HepG2 (cell line): ENCODE measurements around the gene SNAP29. TPM values are rescaled to one million over a fixed set of nuclear protein-coding genes. Genes with fewer than 3 reads are reported as not detected.
A peak's percentile ranks its signal among the peaks of the same experiment; 100 is the strongest.

ENCODE experiments used
- ATAC-seq: fragments of 200-7000 bp; cut with Tn5 transposase; 3 replicates; pipeline ENCODE4 v1.9.1; 2020; ENCODE audit warnings: mild to moderate bottlenecking, moderate library complexity
- Bru-seq: library from RNA; stranded (reverse); fragments of 400-500 nt; gene quantifications from one replicate; lab custom pipeline; 2021; lab: Mats Ljungman, UMichigan
- BruChase-seq, 2 experiments: library from RNA; stranded (reverse); fragments of 400-500 nt; gene quantifications; one replicate each; lab custom pipeline; 2021; lab: Mats Ljungman, UMichigan
- BruUV-seq: library from RNA; stranded (reverse); fragments of 400-500 nt; replicated peaks from 2 replicates; lab custom pipeline; 2021; lab: Mats Ljungman, UMichigan
- CTCF ChIA-PET: fragments of 300-600 bp; formaldehyde crosslinking; extraction: SDS; loops from one replicate; lab custom pipeline; 2021; ENCODE audit warnings: low total read pairs, inconsistent platforms, low intra/inter-chr PET ratio; lab: Yijun Ruan, JAX
- POLR2A ChIA-PET: fragments of 350-600 bp; sonication (Branson Sonifier 250); formaldehyde crosslinking; loops from one replicate; lab custom pipeline; 2020; ENCODE audit warnings: antibody characterized with exemption, inconsistent platforms; lab: Yijun Ruan, JAX
- DNase-seq: peaks from one replicate; pipeline ENCODE4 v3.0.0-alpha.2; 2015; ENCODE audit warnings: low spot score
- FAIRE-seq: peaks from 3 replicates; lab custom pipeline; 2011; peaks lifted over from hg19 to GRCh38; lab: Jason Lieb, UNC
- H2AFZ ChIP-seq: one replicate; pipeline ENCODE4 v1.6.1; 2011; ENCODE audit warnings: low read length, inconsistent platforms
- H3K27ac ChIP-seq: fragments of 300-600 bp; 3 replicates; pipeline ENCODE4 v1.8.0; 2011; ENCODE audit warnings: mixed run types, mild to moderate bottlenecking, mixed read lengths, low read length, inconsistent platforms; ENCODE audit not compliant: insufficient read depth; ENCODE audit errors: extremely low read length
- H3K27me3 ChIP-seq, 2 experiments: fragments of 200-600 bp in 1 of 2; 2 replicates in 1 of 2; 3 replicates in 1 of 2; pipeline versions ENCODE4 v1.6.0 to v1.8.0; 2011; ENCODE audit warnings: low read length in 2 of 2, mild to moderate bottlenecking in 2 of 2, moderate library complexity in 2 of 2, inconsistent platforms in 1 of 2; ENCODE audit not compliant: insufficient read depth in 2 of 2, control insufficient read depth in 1 of 2
- H3K36me3 ChIP-seq, 2 experiments: fragments of 200-600 bp in 1 of 2; replicated peaks in 1 of 2; 2 replicates in 1 of 2; 3 replicates in 1 of 2; pipeline versions ENCODE4 v1.5.1 to v1.8.0; 2011; ENCODE audit warnings: low read length in 2 of 2, inconsistent platforms in 1 of 2; ENCODE audit not compliant: insufficient read depth in 2 of 2, control insufficient read depth in 1 of 2
- H3K4me1 ChIP-seq: 2 replicates; pipeline ENCODE4 v1.5.1; 2012; ENCODE audit warnings: low read length, inconsistent platforms; ENCODE audit not compliant: insufficient read depth
- H3K4me2 ChIP-seq: 2 replicates; pipeline ENCODE4 v1.6.0; 2011; ENCODE audit warnings: low read depth, low read length, inconsistent platforms
- H3K4me3 ChIP-seq, 3 experiments: fragments of 200-600 bp in 1 of 3; sonication (generic), shearing (Covaris generic) in 1 of 3; replicated peaks in 1 of 3; 2 replicates each; pipeline ENCODE4 v1.5.1; 2011 to 2016; ENCODE audit warnings: low read length in 3 of 3, inconsistent platforms in 2 of 3, low read depth in 2 of 3, mild to moderate bottlenecking in 2 of 3, control low read depth in 1 of 3, mixed read lengths in 1 of 3; ENCODE audit not compliant: insufficient read depth in 1 of 3
- H3K79me2 ChIP-seq: one replicate; pipeline ENCODE4 v1.6.1; 2011; ENCODE audit warnings: low read length, inconsistent platforms; ENCODE audit not compliant: insufficient read depth
- H3K9ac ChIP-seq: 2 replicates; pipeline ENCODE4 v1.6.0; 2011; ENCODE audit warnings: mild to moderate bottlenecking, low read depth, low read length, inconsistent platforms; ENCODE audit not compliant: insufficient read depth
- H3K9me3 ChIP-seq: 2 replicates; pipeline ENCODE4 v1.5.1; 2012; ENCODE audit warnings: mild to moderate bottlenecking, low read length
- H4K20me1 ChIP-seq: 2 replicates; pipeline ENCODE4 v1.6.0; 2011; ENCODE audit warnings: inconsistent platforms, mild to moderate bottlenecking, low read length, moderate library complexity; ENCODE audit not compliant: insufficient read depth
- ARID3A ChIP-seq: IDR thresholded peaks from 2 replicates; pipeline ENCODE4 v1.6.1; 2012; ENCODE audit warnings: low read depth, low read length, improper control_type of control experiment
- DNMT3B ChIP-seq: conservative IDR thresholded peaks from 2 replicates; pipeline ENCODE4 v1.6.1; 2016; ENCODE audit warnings: missing biosample characterization, control low read depth
- GATAD1 ChIP-seq: IDR thresholded peaks from 2 replicates; pipeline ENCODE4 v1.6.1; 2016; ENCODE audit warnings: missing genetic modification reagents, missing compliant biosample characterization
- JARID2 ChIP-seq: sonication (generic); formaldehyde crosslinking; IDR thresholded peaks from 2 replicates; pipeline ENCODE4 v1.8.1; 2023; ENCODE audit warnings: missing genetic modification reagents, inconsistent platforms; ENCODE audit not compliant: insufficient replicate concordance
- MLLT10 ChIP-seq: sonication (generic); formaldehyde crosslinking; IDR thresholded peaks from 2 replicates; pipeline ENCODE4 v1.4.0; 2020; ENCODE audit warnings: missing genetic modification reagents
- POGK ChIP-seq: sonication (generic); formaldehyde crosslinking; conservative IDR thresholded peaks from 2 replicates; pipeline ENCODE4 v1.8.0; 2022; ENCODE audit warnings: mild to moderate bottlenecking, moderate library complexity, missing genetic modification reagents
- REPIN1 ChIP-seq: sonication (generic); formaldehyde crosslinking; IDR thresholded peaks from 2 replicates; pipeline ENCODE4 v1.8.0; 2022; ENCODE audit warnings: missing genetic modification reagents, low read depth, mild to moderate bottlenecking, borderline replicate concordance
- ZBTB26 ChIP-seq: IDR thresholded peaks from 2 replicates; pipeline ENCODE4 v1.6.1; 2016; ENCODE audit warnings: missing compliant biosample characterization, missing genetic modification reagents, borderline replicate concordance
- ZEB1 ChIP-seq: IDR thresholded peaks from 2 replicates; pipeline ENCODE4 v1.6.1; 2012; ENCODE audit warnings: mild to moderate bottlenecking, low read depth, inconsistent platforms; ENCODE audit not compliant: insufficient replicate concordance
- ZNF652 ChIP-seq: IDR thresholded peaks from 2 replicates; pipeline ENCODE4 v1.6.1; 2016; ENCODE audit warnings: low read depth, borderline replicate concordance
- WGBS: methylation state at CpG from one replicate; pipeline ENCODE4 v1.1.6; 2017; ENCODE audit warnings: low lambda C conversion rate; 5-methylcytosine and 5-hydroxymethylcytosine counted together
- in situ Hi-C: cut with HindIII; loops from 2 replicates; pipeline ENCODE4 v1.10.0; 2017; ENCODE audit warnings: low pct_unique_long_range_greater_than_20kb; ENCODE audit not compliant: extremely low pct_ligation_motif_present
- intact Hi-C: fragments of 100-400 bp; cut with micrococcal nuclease; formaldehyde crosslinking; loops from one replicate; pipeline ENCODE4 v1.10.0; 2022; ENCODE audit not compliant: unreplicated experiment
- long read RNA-seq, 2 experiments: library from RNA in 1 of 2; library from polyadenylated mRNA in 1 of 2; stranded (forward) in 1 of 2; unstranded in 1 of 2; transcript quantifications; one replicate each; pipeline ENCODE4 v2.0.0, GENCODE V29; 2019 to 2022
- polyA minus RNA-seq, 3 experiments: library from RNA; depleted of rRNA, polyadenylated mRNA; stranded (reverse); fragments of >200 nt; gene quantifications; 2 replicates each; pipeline ENCODE4 v1.2.3, GENCODE V29; 2011; ENCODE audit warnings: low replicate concordance in 1 of 3
- polyA plus RNA-seq, 8 experiments: library from polyadenylated mRNA; depleted of rRNA in 3 of 8; stranded (reverse) in 7 of 8; unstranded in 1 of 8; fragments of >200 nt; fragmentation: Illumina TruSeq in 4 of 8; extraction: Trizol in 4 of 8; gene quantifications; 2 replicates each; pipeline versions ENCODE4 v1.2.1 to v1.2.3, GENCODE V29; 2011 to 2016; ENCODE audit warnings: low read depth in 4 of 8, missing spikeins in 1 of 8, mixed read lengths in 1 of 8; ENCODE audit not compliant: insufficient read depth in 1 of 8
- total RNA-seq, 5 experiments: library from RNA; depleted of rRNA; stranded (reverse); fragments of >200 nt; fragmentation: Illumina TruSeq; extraction: Trizol; gene quantifications; 2 replicates each; pipeline ENCODE4 v1.2.3, GENCODE V29; 2016; ENCODE audit warnings: low read depth in 1 of 5

SNAP29 gene
- 12.3 and 15.2 TPM in 2 replicates for total RNA-seq (2016; rRNA removed; fragmentation: Illumina TruSeq; extraction: Trizol)
- 4.6 and 7.7 TPM in 2 replicates for total RNA-seq (2016; cell fraction: cytosol; rRNA removed; fragmentation: Illumina TruSeq; extraction: Trizol; ENCODE audit: low read depth)
- 13.5 and 15.2 TPM in 2 replicates for total RNA-seq (2016; cell fraction: insoluble cytoplasmic fraction; rRNA removed; fragmentation: Illumina TruSeq; extraction: Trizol)
- 8.6 and 11.2 TPM in 2 replicates for total RNA-seq (2016; cell fraction: membrane; rRNA removed; fragmentation: Illumina TruSeq; extraction: Trizol)
- 6.6 and 9.4 TPM in 2 replicates for total RNA-seq (2016; cell fraction: nucleus; rRNA removed; fragmentation: Illumina TruSeq; extraction: Trizol)
- polyA plus RNA-seq (2011; rRNA removed): 25.2 and 30.7 TPM in 2 replicates
- 17.1 and 22.8 TPM in 2 replicates for polyA plus RNA-seq (2011; cell fraction: cytosol; rRNA removed)
- polyA plus RNA-seq (2011; cell fraction: nucleus; rRNA removed): 8.5 and 9.6 TPM in 2 replicates
- 16.3 and 21.2 TPM in 2 replicates for polyA plus RNA-seq (2012)
- polyA plus RNA-seq (2016; cell fraction: cytosol; fragmentation: Illumina TruSeq; extraction: Trizol; ENCODE audit: low read depth): 16.6 and 21.2 TPM in 2 replicates
- polyA plus RNA-seq (2016; cell fraction: insoluble cytoplasmic fraction; fragmentation: Illumina TruSeq; extraction: Trizol; ENCODE audit: low read depth): 37.2 TPM in 2 replicates
- 20.2 and 24.4 TPM in 2 replicates for polyA plus RNA-seq (2016; cell fraction: membrane; fragmentation: Illumina TruSeq; extraction: Trizol; ENCODE audit: low read depth)
- polyA plus RNA-seq (2016; cell fraction: nucleus; fragmentation: Illumina TruSeq; extraction: Trizol; ENCODE audit: insufficient read depth, low read depth): 13.4 and 20.8 TPM in 2 replicates
- 7.0 and 12.3 TPM in 2 replicates for polyA minus RNA-seq (2011; rRNA and poly(A)+ RNA removed; ENCODE audit: low replicate concordance)
- 5.0 and 7.2 TPM in 2 replicates for polyA minus RNA-seq (2011; cell fraction: cytosol; rRNA and poly(A)+ RNA removed)
- 5.5 and 8.0 TPM in 2 replicates for polyA minus RNA-seq (2011; cell fraction: nucleus; rRNA and poly(A)+ RNA removed)
- Bru-seq, nascent RNA: percentile 64 among the genes with signal in this experiment
- percentile 73 among the genes with signal in this experiment for BruChase-seq, experiment 1, labeled RNA remaining after a 6-hour chase
- BruChase-seq, experiment 2, labeled RNA remaining after a 2-hour chase: percentile 64 among the genes with signal in this experiment
- long read RNA-seq, experiment 1, full-length matches to known transcripts: 39 of 44 reads
- long read RNA-seq, experiment 1, partial matches to known transcripts: 2 of 44 reads
- long read RNA-seq, experiment 1, other reads (novel, unspliced or antisense): 3 of 44 reads
- long read RNA-seq, experiment 2, full-length matches to known transcripts: 32 of 52 reads
- long read RNA-seq, experiment 2, partial matches to known transcripts: 6 of 52 reads
- long read RNA-seq, experiment 2, other reads (novel, unspliced or antisense): 14 of 52 reads

GRCh38 chr22:20858615-20859416 is at the start of gene SNAP29, which contains the start of gene PI4KA:
TSS of gene SNAP29 (plus strand) at chr22:20859007. CDS start at chr22:20859111, 104 bp downstream.
TSS of gene PI4KA (minus strand) at chr22:20858811. CDS start at chr22:20858725, 86 bp downstream.
- peak; percentile 89 for ATAC-seq
- H2AFZ ChIP-seq: no peak within 1 kb of the TSS
- DNase-seq: peak; percentile 95
- H3K4me1 ChIP-seq: peaks cover 51% of the 10 kb centered on the region
- ChIA-PET CTCF (no interaction called here), POLR2A (interaction anchor here (0.7 to 1.1 kb wide), 2 partner anchors 68 to 82 kb away, joined by 3 read pairs; no protein-coding TSS in a partner anchor)
- in situ Hi-C loops: loop anchor here (10.0 kb wide), 1 partner anchor 64 kb away; no protein-coding TSS in a partner anchor
- H3K27me3 ChIP-seq: no peaks in the 10 kb centered on the region; a peak in 1 of 5 replicates
- intact Hi-C loops: loop anchor here (5.0 kb wide), 1 partner anchor 82 kb away; no protein-coding TSS in a partner anchor
- H4K20me1 ChIP-seq: peaks cover 17% of the 10 kb centered on the region; the same call in 1 of the 2 replicates
- 0% methylated on average over 6 of the region's 100 CpGs for WGBS
- H3K4me3 ChIP-seq: peak within 1 kb of the TSS; percentile 79 to 84 (median 82)
- H3K9me3 ChIP-seq: no peaks in the 10 kb centered on the region
- H3K27ac ChIP-seq: peak within 1 kb of the TSS; percentile 67
- peak; percentile 52 for FAIRE-seq
- peaks cover 45% of the 10 kb centered on the region for H3K79me2 ChIP-seq
- H3K4me2 ChIP-seq: peak within 1 kb of the TSS; percentile 88
- H3K36me3 ChIP-seq: peaks cover 0 to 5% of the 10 kb centered on the region in 2 experiments; a peak in 1 of 5 replicates
- no TSS peak for BruUV-seq
- peak within 1 kb of the TSS; percentile 82 for H3K9ac ChIP-seq
- TF ChIP-seq ZNF652 (CRISPR knock-in tag) (no peak), JARID2 (peak; percentile 49), GATAD1 (peak; percentile 69; the same call in 1 of the 2 replicates), ZBTB26 (CRISPR knock-in tag) (no peak), DNMT3B (CRISPR knock-in tag) (no peak), POGK (CRISPR knock-in tag) (0 out of 2 replicates have a peak, but pooled peaks have one; percentile 58), ZEB1 (no peak), REPIN1 (CRISPR knock-in tag) (peak; percentile 78), ARID3A (no peak), MLLT10 (no peak)
